ENCODE measurements around the gene INPP1. TPM values are rescaled to one million over a fixed set of nuclear protein-coding genes. Genes with fewer than 3 reads are reported as not detected.

INPP1 gene
- total RNA-seq, 1 experiment from 2014 or later: 2.3 TPM

DNA sequence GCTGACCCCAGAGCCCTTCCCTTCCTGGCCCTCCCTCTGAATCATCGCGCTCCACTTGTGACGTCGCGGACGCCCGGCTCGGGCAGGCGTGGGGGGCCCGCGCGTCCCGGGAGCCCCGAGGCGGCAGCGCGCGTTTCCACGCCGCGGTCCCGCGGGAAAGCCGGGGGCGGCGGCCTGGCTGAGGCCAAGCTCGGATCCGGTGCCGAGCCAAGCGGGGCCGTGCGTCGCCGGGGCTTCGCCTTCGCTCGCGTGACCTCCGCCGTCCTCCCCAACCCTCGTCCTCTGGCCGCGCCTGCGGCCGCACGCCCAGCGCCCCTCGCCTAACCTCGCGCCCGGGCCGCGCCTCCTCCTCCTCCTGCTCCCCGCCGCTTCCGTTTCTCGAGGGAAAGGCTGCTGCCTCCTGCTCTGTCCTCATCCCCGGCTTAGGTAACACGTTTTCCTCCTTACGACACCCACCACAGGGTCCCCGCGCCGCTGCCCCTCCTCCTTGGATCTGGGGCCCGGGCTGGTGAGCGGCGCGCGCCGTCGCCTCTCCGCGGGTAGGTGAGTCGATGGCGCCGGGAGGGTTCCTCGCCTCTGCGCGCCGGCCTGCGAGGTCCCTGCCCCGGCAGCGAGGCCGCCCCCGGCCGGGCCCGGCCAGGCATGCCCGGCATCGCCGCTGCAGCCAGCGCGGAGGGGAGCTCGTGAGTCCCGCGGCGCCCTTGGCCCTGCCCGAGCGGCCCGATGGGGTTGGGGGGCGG, at the start of gene INPP1 (continued):
- TF ChIP-seq CBFB (CRISPR knock-in tag; IDR thresholded peaks at IDR 0.05; ENCODE audit: low read depth): no peak
- TF ChIP-seq EMX1 (CRISPR knock-in tag; IDR thresholded peaks at IDR 0.05): no peak
- TF ChIP-seq, protein P1, sequence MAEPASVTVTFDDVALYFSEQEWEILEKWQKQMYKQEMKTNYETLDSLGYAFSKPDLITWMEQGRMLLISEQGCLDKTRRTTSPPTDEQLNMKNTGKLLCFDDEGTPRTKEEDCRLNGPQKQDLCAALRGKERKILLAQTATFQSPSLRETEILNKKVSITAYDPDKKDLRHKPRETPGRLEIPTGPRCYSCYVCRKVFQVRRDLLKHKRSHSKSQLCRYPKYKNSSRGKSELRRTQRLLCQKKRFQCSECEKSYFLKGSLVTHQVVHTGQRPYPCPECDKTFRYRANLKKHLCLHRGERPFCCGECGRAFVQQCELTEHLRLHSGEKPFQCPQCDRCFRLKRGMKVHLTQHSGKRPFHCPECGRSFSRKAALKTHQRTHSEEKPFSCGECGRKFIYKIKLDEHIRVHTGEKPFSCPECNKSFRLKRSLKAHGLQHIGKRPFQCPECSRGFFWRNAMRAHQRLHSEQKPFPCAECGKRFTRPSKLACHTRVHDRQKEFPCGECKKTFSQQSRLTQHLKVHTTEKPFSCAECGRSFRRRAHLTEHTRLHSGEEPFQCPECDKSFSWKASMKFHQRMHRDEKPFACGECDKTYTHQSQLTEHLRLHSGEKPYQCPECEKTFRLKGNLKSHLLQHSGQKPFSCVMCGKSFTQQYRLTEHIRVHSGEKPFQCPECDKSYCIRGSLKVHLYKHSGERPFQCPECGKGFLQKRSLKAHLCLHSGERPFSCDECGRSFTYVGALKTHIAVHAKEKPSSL (CRISPR knock-in tag; conservative IDR thresholded peaks at IDR 0.05): no peak
- TF ChIP-seq, protein P2, sequence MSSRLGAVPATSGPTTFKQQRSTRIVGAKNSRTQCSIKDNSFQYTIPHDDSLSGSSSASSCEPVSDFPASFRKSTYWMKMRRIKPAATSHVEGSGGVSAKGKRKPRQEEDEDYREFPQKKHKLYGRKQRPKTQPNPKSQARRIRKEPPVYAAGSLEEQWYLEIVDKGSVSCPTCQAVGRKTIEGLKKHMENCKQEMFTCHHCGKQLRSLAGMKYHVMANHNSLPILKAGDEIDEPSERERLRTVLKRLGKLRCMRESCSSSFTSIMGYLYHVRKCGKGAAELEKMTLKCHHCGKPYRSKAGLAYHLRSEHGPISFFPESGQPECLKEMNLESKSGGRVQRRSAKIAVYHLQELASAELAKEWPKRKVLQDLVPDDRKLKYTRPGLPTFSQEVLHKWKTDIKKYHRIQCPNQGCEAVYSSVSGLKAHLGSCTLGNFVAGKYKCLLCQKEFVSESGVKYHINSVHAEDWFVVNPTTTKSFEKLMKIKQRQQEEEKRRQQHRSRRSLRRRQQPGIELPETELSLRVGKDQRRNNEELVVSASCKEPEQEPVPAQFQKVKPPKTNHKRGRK (CRISPR knock-in tag; IDR thresholded peaks at IDR 0.05; ENCODE audit: borderline replicate concordance): no peak
- TF ChIP-seq, protein P3, sequence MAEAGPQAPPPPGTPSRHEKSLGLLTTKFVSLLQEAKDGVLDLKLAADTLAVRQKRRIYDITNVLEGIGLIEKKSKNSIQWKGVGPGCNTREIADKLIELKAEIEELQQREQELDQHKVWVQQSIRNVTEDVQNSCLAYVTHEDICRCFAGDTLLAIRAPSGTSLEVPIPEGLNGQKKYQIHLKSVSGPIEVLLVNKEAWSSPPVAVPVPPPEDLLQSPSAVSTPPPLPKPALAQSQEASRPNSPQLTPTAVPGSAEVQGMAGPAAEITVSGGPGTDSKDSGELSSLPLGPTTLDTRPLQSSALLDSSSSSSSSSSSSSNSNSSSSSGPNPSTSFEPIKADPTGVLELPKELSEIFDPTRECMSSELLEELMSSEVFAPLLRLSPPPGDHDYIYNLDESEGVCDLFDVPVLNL (CRISPR knock-in tag; IDR thresholded peaks at IDR 0.05; ENCODE audit: borderline replicate concordance, low read depth): no peak
- no peak for TF ChIP-seq GRHL2 (CRISPR knock-in tag; IDR thresholded peaks at IDR 0.05; ENCODE audit: insufficient replicate concordance, severe bottlenecking)
- no peak; the same call in 1 of the 2 replicates for TF ChIP-seq TEAD4 (CRISPR knock-in tag; IDR thresholded peaks at IDR 0.05)
- TF ChIP-seq, protein P4, sequence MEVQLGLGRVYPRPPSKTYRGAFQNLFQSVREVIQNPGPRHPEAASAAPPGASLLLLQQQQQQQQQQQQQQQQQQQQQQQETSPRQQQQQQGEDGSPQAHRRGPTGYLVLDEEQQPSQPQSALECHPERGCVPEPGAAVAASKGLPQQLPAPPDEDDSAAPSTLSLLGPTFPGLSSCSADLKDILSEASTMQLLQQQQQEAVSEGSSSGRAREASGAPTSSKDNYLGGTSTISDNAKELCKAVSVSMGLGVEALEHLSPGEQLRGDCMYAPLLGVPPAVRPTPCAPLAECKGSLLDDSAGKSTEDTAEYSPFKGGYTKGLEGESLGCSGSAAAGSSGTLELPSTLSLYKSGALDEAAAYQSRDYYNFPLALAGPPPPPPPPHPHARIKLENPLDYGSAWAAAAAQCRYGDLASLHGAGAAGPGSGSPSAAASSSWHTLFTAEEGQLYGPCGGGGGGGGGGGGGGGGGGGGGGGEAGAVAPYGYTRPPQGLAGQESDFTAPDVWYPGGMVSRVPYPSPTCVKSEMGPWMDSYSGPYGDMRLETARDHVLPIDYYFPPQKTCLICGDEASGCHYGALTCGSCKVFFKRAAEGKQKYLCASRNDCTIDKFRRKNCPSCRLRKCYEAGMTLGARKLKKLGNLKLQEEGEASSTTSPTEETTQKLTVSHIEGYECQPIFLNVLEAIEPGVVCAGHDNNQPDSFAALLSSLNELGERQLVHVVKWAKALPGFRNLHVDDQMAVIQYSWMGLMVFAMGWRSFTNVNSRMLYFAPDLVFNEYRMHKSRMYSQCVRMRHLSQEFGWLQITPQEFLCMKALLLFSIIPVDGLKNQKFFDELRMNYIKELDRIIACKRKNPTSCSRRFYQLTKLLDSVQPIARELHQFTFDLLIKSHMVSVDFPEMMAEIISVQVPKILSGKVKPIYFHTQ (CRISPR knock-in tag; IDR thresholded peaks at IDR 0.05): no peak
- peak; percentile 48; the same call in 1 of the 2 replicates for TF ChIP-seq ZNF317 (CRISPR knock-in tag; IDR thresholded peaks at IDR 0.05; ENCODE audit: borderline replicate concordance, low read depth)
- peak; percentile 91 for TF ChIP-seq ETV6 (CRISPR knock-in tag; IDR thresholded peaks at IDR 0.05)
- peak; percentile 93 for TF ChIP-seq RELA (CRISPR knock-in tag; IDR thresholded peaks at IDR 0.05; ENCODE audit: borderline replicate concordance)
- TF ChIP-seq, protein P5, sequence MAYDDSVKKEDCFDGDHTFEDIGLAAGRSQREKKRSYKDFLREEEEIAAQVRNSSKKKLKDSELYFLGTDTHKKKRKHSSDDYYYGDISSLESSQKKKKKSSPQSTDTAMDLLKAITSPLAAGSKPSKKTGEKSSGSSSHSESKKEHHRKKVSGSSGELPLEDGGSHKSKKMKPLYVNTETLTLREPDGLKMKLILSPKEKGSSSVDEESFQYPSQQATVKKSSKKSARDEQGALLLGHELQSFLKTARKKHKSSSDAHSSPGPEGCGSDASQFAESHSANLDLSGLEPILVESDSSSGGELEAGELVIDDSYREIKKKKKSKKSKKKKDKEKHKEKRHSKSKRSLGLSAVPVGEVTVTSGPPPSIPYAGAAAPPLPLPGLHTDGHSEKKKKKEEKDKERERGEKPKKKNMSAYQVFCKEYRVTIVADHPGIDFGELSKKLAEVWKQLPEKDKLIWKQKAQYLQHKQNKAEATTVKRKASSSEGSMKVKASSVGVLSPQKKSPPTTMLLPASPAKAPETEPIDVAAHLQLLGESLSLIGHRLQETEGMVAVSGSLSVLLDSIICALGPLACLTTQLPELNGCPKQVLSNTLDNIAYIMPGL (CRISPR knock-in tag; IDR thresholded peaks at IDR 0.05): peak; percentile 92
- TF ChIP-seq, protein P6, sequence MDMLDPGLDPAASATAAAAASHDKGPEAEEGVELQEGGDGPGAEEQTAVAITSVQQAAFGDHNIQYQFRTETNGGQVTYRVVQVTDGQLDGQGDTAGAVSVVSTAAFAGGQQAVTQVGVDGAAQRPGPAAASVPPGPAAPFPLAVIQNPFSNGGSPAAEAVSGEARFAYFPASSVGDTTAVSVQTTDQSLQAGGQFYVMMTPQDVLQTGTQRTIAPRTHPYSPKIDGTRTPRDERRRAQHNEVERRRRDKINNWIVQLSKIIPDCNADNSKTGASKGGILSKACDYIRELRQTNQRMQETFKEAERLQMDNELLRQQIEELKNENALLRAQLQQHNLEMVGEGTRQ (CRISPR knock-in tag; IDR thresholded peaks at IDR 0.05): 0 out of 2 replicates have a peak, but pooled peaks have one; percentile 8
- TF ChIP-seq, protein P7, sequence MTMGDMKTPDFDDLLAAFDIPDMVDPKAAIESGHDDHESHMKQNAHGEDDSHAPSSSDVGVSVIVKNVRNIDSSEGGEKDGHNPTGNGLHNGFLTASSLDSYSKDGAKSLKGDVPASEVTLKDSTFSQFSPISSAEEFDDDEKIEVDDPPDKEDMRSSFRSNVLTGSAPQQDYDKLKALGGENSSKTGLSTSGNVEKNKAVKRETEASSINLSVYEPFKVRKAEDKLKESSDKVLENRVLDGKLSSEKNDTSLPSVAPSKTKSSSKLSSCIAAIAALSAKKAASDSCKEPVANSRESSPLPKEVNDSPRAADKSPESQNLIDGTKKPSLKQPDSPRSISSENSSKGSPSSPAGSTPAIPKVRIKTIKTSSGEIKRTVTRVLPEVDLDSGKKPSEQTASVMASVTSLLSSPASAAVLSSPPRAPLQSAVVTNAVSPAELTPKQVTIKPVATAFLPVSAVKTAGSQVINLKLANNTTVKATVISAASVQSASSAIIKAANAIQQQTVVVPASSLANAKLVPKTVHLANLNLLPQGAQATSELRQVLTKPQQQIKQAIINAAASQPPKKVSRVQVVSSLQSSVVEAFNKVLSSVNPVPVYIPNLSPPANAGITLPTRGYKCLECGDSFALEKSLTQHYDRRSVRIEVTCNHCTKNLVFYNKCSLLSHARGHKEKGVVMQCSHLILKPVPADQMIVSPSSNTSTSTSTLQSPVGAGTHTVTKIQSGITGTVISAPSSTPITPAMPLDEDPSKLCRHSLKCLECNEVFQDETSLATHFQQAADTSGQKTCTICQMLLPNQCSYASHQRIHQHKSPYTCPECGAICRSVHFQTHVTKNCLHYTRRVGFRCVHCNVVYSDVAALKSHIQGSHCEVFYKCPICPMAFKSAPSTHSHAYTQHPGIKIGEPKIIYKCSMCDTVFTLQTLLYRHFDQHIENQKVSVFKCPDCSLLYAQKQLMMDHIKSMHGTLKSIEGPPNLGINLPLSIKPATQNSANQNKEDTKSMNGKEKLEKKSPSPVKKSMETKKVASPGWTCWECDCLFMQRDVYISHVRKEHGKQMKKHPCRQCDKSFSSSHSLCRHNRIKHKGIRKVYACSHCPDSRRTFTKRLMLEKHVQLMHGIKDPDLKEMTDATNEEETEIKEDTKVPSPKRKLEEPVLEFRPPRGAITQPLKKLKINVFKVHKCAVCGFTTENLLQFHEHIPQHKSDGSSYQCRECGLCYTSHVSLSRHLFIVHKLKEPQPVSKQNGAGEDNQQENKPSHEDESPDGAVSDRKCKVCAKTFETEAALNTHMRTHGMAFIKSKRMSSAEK (CRISPR knock-in tag; IDR thresholded peaks at IDR 0.05; ENCODE audit: borderline replicate concordance): no peak
- TF ChIP-seq, protein P8, sequence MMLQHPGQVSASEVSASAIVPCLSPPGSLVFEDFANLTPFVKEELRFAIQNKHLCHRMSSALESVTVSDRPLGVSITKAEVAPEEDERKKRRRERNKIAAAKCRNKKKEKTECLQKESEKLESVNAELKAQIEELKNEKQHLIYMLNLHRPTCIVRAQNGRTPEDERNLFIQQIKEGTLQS (CRISPR knock-in tag; conservative IDR thresholded peaks at IDR 0.05): no peak
- TF ChIP-seq, protein P9, sequence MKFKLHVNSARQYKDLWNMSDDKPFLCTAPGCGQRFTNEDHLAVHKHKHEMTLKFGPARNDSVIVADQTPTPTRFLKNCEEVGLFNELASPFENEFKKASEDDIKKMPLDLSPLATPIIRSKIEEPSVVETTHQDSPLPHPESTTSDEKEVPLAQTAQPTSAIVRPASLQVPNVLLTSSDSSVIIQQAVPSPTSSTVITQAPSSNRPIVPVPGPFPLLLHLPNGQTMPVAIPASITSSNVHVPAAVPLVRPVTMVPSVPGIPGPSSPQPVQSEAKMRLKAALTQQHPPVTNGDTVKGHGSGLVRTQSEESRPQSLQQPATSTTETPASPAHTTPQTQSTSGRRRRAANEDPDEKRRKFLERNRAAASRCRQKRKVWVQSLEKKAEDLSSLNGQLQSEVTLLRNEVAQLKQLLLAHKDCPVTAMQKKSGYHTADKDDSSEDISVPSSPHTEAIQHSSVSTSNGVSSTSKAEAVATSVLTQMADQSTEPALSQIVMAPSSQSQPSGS (CRISPR knock-in tag; IDR thresholded peaks at IDR 0.05; ENCODE audit: borderline replicate concordance, low read depth): no peak
- no peak for TF ChIP-seq ZNF396 (CRISPR knock-in tag; IDR thresholded peaks at IDR 0.05; ENCODE audit: borderline replicate concordance)
- no peak for TF ChIP-seq NR1H2 (CRISPR knock-in tag; IDR thresholded peaks at IDR 0.05)
- peak; percentile 86 for TF ChIP-seq CREB1 (CRISPR knock-in tag; IDR thresholded peaks at IDR 0.05)

All from WTC11 (cell line).